ENCODE measurements around the gene H1-8. TPM values are rescaled to one million over a fixed set of nuclear protein-coding genes. Genes with fewer than 3 reads are reported as not detected.
A peak's percentile ranks its signal among the peaks of the same experiment; 100 is the strongest.

H1-8 gene
- total RNA-seq, 2 donors from 2014 or later, result not detected

DNA sequence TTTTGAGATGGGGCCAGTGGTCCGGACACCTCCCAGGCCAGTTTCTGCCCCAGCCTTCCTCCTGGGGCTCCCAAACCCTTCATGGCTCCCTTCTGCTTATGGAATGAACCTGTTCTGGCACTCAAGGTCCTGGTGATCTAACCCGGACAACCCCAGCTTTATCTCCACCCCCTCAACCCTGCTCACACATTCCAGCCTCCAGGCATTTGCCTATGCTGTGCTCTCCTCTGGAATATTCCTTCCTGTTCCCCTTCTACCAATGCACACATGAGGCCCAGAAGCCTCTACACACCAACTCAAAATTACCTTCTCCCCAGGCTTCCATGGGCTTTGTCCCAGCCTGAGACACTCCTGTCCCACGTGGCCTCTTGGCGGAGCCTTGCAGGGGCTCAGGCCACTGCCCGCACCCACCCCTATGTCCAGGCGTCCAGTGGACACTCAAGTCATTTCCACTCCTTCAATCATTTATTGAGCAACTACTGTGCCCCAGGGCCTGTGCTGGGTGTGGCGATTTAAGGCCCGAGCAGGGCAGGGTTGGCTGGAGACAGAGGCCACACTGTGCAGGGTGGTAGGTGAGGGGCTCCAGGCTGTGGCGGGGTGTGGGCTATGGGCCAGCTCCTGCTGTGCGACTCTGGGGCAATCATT, 44.7 kb downstream of the H1-8 start:
- no peak for ATAC-seq (ENCODE audit: insufficient number of reproducible peaks, low FRiP score, low read depth)
- no peak overlapping the region for H3K27ac ChIP-seq
- no peak overlapping the region for H3K4me3 ChIP-seq
- peaks cover 34% of the 10 kb centered on the region for H3K36me3 ChIP-seq
- TF ChIP-seq, protein P1, sequence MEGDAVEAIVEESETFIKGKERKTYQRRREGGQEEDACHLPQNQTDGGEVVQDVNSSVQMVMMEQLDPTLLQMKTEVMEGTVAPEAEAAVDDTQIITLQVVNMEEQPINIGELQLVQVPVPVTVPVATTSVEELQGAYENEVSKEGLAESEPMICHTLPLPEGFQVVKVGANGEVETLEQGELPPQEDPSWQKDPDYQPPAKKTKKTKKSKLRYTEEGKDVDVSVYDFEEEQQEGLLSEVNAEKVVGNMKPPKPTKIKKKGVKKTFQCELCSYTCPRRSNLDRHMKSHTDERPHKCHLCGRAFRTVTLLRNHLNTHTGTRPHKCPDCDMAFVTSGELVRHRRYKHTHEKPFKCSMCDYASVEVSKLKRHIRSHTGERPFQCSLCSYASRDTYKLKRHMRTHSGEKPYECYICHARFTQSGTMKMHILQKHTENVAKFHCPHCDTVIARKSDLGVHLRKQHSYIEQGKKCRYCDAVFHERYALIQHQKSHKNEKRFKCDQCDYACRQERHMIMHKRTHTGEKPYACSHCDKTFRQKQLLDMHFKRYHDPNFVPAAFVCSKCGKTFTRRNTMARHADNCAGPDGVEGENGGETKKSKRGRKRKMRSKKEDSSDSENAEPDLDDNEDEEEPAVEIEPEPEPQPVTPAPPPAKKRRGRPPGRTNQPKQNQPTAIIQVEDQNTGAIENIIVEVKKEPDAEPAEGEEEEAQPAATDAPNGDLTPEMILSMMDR (IDR thresholded peaks at IDR 0.05), result no peak
- DNase-seq (ENCODE audit: low spot score), result no peak
- H3K27me3 ChIP-seq (replicated peaks; ENCODE audit: insufficient read depth), result no peaks in the 10 kb centered on the region
- H3K9me3 ChIP-seq, result no peaks in the 10 kb centered on the region
- H3K4me1 ChIP-seq (ENCODE audit: control insufficient read depth in 1 of 2, low read depth in 2 of 2), result peaks cover 17 to 23% of the 10 kb centered on the region in 2 donors

DNA sequence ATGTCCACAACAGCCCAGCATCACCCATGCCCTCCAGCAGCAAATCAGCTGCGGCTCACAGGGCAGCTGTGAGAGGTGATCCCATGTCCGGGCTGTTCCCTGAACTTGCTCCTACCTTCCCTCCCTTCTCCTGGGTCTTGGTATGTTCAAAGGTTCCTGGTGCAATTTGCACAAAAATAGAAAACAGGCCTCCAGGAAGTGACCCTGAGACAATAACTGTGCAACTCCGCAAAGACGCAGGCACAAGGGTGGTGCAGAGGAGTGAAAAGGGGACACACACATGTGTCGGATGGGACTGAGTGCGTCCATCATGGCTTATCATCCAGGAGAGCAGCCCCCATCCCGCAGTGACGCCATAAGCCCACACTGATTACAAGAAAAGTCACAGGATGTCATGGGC, 47.2 kb downstream of the H1-8 start:
- peaks cover 42 to 48% of the 10 kb centered on the region in 2 donors for H3K4me1 ChIP-seq (ENCODE audit: control insufficient read depth in 1 of 2, low read depth in 2 of 2)
- TF ChIP-seq, protein P1 (IDR thresholded peaks at IDR 0.05), result no peak
- H3K27me3 ChIP-seq (replicated peaks; ENCODE audit: insufficient read depth), result no peaks in the 10 kb centered on the region
- no peak overlapping the region for H3K27ac ChIP-seq
- H3K36me3 ChIP-seq, result peaks cover 20% of the 10 kb centered on the region
- H3K4me3 ChIP-seq, result no peak overlapping the region
- no peaks in the 10 kb centered on the region for H3K9me3 ChIP-seq
- DNase-seq (ENCODE audit: low spot score), result no peak
- ATAC-seq (ENCODE audit: insufficient number of reproducible peaks, low FRiP score, low read depth), result no peak

DNA sequence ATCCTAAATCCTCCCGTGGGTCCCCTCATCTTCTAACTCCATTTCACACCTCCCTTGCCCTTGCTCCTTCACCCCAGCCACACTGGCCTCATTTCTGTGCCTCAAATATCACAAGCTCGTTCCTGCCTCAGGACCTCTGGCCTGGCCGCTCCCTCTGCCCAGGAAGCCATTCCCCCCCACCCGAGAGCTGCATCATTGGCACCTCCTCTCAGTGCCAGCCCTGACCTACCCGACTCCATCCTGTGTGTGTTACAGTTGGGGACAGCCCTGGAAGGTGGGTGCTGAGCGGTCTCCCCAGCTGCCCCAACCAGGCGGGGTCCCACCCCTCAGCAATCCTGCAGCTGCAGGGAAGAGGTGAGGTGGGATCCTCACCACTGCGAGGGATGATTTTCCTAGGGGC, 49.0 kb downstream of the H1-8 start:
- H3K27ac ChIP-seq, result peak overlapping the region; percentile 74 to 75
- H3K27me3 ChIP-seq (replicated peaks; ENCODE audit: insufficient read depth), result no peaks in the 10 kb centered on the region
- H3K4me1 ChIP-seq (ENCODE audit: control insufficient read depth in 1 of 2, low read depth in 2 of 2), result peaks cover 56 to 65% of the 10 kb centered on the region in 2 donors
- H3K4me3 ChIP-seq, result peak overlapping the region; percentile 36
- ATAC-seq (ENCODE audit: insufficient number of reproducible peaks, low FRiP score, low read depth) (no peak), DNase-seq (ENCODE audit: low spot score) (no peak)
- no peaks in the 10 kb centered on the region for H3K9me3 ChIP-seq
- TF ChIP-seq, protein P1 (IDR thresholded peaks at IDR 0.05), result no peak
- peaks cover 4% of the 10 kb centered on the region for H3K36me3 ChIP-seq

DNA sequence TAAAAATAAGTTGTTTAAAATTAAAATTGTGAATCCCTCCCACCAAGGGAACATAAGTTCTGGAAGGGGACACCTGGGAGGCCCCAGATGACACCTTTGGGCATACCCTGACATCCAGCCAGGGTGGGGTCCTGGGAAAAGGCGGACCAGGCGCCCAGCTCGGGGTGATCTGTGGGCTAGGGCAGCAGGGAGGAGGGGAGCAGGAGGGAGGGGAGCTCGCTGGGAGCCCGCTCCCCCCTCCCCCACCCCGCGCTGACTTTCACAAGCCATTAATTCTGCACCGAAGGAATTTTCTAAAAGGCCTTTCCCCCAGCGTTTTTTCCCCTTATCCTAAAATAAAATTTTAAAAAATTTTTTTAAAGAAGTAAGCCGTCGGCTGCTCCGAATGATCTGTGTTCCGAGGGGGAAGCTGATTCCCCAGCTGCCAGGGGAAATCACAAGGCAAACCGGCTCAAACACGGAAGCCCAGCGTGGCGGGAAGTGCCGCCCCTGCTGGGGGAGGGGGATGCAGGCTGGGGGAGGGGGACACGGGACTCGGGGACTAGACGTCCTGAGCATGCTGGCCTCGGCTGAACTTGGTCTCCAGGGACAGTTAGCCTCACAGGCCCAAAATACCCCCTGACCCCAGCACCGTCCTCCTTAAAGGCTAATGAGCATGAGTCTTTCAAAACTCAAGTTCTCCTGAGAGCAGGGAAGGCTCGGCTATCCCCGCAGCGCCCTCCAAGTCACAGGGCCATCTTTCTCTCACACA, 49.6 kb downstream of the H1-8 start:
- Histone ChIP-seq H3K4me3 (peak overlapping the region; percentile 36), H3K36me3 (peaks cover 3% of the 10 kb centered on the region), H3K27me3 (replicated peaks; ENCODE audit: insufficient read depth) (no peaks in the 10 kb centered on the region), H3K27ac (peak overlapping the region; percentile 74 to 75), H3K4me1 (ENCODE audit: control insufficient read depth in 1 of 2, low read depth in 2 of 2) (peaks cover 62 to 71% of the 10 kb centered on the region in 2 donors), H3K9me3 (no peaks in the 10 kb centered on the region)
- no peak for DNase-seq (ENCODE audit: low spot score)
- TF ChIP-seq, protein P1 (IDR thresholded peaks at IDR 0.05), result no peak
- no peak for ATAC-seq (ENCODE audit: insufficient number of reproducible peaks, low FRiP score, low read depth)

DNA sequence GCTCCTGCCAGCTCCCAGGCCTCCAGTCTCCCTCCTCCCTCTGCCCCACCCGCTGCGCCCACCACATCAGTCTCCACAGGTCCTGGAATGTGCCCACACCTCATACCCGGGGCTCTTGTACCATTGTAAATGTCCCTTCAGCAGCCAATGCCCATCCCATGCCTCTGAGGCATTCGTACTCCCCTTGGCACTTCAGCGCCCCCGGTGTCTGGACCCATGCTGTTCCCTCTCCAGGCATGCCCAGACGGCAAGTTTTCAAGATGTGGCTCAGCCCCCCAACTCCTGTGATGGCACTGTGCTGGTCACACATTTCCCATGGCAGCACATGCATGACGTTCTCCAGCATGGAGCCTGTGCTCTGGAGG, 50.2 kb downstream of the H1-8 start:
- Histone ChIP-seq H3K9me3 (no peaks in the 10 kb centered on the region), H3K36me3 (peaks cover 3% of the 10 kb centered on the region), H3K4me1 (ENCODE audit: control insufficient read depth in 1 of 2, low read depth in 2 of 2) (peaks cover 69 to 78% of the 10 kb centered on the region in 2 donors), H3K27me3 (replicated peaks; ENCODE audit: insufficient read depth) (no peaks in the 10 kb centered on the region), H3K4me3 (peak overlapping the region; percentile 36), H3K27ac (peak overlapping the region; percentile 74 to 75)
- no peak for ATAC-seq (ENCODE audit: insufficient number of reproducible peaks, low FRiP score, low read depth)
- TF ChIP-seq, protein P1 (IDR thresholded peaks at IDR 0.05), result no peak
- no peak for DNase-seq (ENCODE audit: low spot score)

Data from thoracic aorta (tissue), 2 donors.